CD8-positive, alpha-beta memory T cell (primary cell): ENCODE results near the gene ERCC3. TPM values are rescaled to one million over a fixed set of nuclear protein-coding genes. Genes with fewer than 3 reads are reported as not detected.

ENCODE experiments used
- CTCF ChIA-PET: fragments of 350-600 bp; sonication (Branson Sonifier 250); formaldehyde crosslinking; loops from one replicate; lab custom pipeline; 2021; ENCODE audit warnings: antibody characterized with exemption; lab: Charles Lee
- POLR2A ChIA-PET: fragments of 350-600 bp; sonication (Branson Sonifier 250); formaldehyde crosslinking; loops from one replicate; lab custom pipeline; 2021; ENCODE audit warnings: antibody characterized with exemption; lab: Charles Lee
- DNase-seq, 5 donors: peaks; one replicate each; pipeline versions ENCODE4 v3.0.0 to v3.0.0-alpha.2; 2020 to 2022; ENCODE audit warnings: mixed read lengths in 1 of 5
- H3K27ac ChIP-seq: one replicate; pipeline ENCODE4 v1.7.0; 2013; ENCODE audit warnings: low read depth, mild to moderate bottlenecking, low read length, moderate library complexity
- H3K27me3 ChIP-seq: 2 replicates; pipeline ENCODE4 v1.7.0; 2013; ENCODE audit warnings: low read length, mild to moderate bottlenecking; ENCODE audit not compliant: insufficient read depth, poor library complexity, severe bottlenecking
- H3K36me3 ChIP-seq: 2 replicates; pipeline ENCODE4 v1.7.0; 2013; ENCODE audit warnings: mild to moderate bottlenecking, low read length, moderate library complexity; ENCODE audit not compliant: insufficient read depth
- H3K4me1 ChIP-seq: 2 replicates; pipeline ENCODE4 v1.7.0; 2013; ENCODE audit warnings: mild to moderate bottlenecking, low read length, moderate library complexity; ENCODE audit not compliant: insufficient read depth
- H3K4me3 ChIP-seq: 2 replicates; pipeline ENCODE4 v1.7.0; 2013; ENCODE audit warnings: mild to moderate bottlenecking, low read length
- H3K9me3 ChIP-seq: 2 replicates; pipeline ENCODE4 v1.7.0; 2013; ENCODE audit warnings: mild to moderate bottlenecking, low read length
- H3K27ac Mint-ChIP-seq, 8 donors: one replicate each; pipeline ENCODE4 v1.8.0; 2020 to 2021; ENCODE audit warnings: mixed read lengths in 8 of 8, mild to moderate bottlenecking in 6 of 8, inconsistent platforms in 3 of 8, moderate library complexity in 3 of 8
- H3K27me3 Mint-ChIP-seq, 2 donors: one replicate each; pipeline ENCODE4 v1.8.0; 2020 to 2021; ENCODE audit warnings: mixed read lengths in 2 of 2, mild to moderate bottlenecking in 1 of 2, moderate library complexity in 1 of 2
- H3K36me3 Mint-ChIP-seq, 3 donors: one replicate each; pipeline ENCODE4 v1.8.0; 2020 to 2021; ENCODE audit warnings: mixed read lengths in 3 of 3, inconsistent platforms in 1 of 3, mild to moderate bottlenecking in 1 of 3
- H3K4me1 Mint-ChIP-seq, 3 donors: one replicate each; pipeline ENCODE4 v1.8.0; 2020 to 2021; ENCODE audit warnings: mixed read lengths in 3 of 3, inconsistent platforms in 1 of 3, mild to moderate bottlenecking in 1 of 3
- H3K4me3 Mint-ChIP-seq, 7 donors: one replicate each; pipeline ENCODE4 v1.8.0; 2020 to 2021; ENCODE audit warnings: mixed read lengths in 7 of 7, mild to moderate bottlenecking in 6 of 7, moderate library complexity in 4 of 7, inconsistent platforms in 2 of 7
- H3K9me3 Mint-ChIP-seq, 5 donors: one replicate each; pipeline ENCODE4 v1.8.0; 2020 to 2022; ENCODE audit warnings: mixed read lengths in 5 of 5, mild to moderate bottlenecking in 3 of 5, moderate library complexity in 2 of 5, inconsistent platforms in 1 of 5
- polyA plus RNA-seq: library from polyadenylated mRNA; unstranded; fragments of 300-500 nt; fragmentation: Illumina TruSeq; gene quantifications from one replicate; pipeline ENCODE4 v1.2.3, GENCODE V29; 2021
- total RNA-seq, 2 experiments: library from RNA; stranded (reverse); gene quantifications; one replicate each; pipeline ENCODE4 v1.2.3, GENCODE V29; 2021

The ERCC3 gene
- total and polyA plus RNA-seq, 3 experiments from 2014 or later: 33.4 to 58.1 (median 52.8) TPM

- H3K4me3 Mint-ChIP-seq: no peak overlapping the region
- no peak for DNase-seq
- CTCF ChIA-PET: no interaction called here
- peaks cover 46% of the 10 kb centered on the region for H3K36me3 ChIP-seq
- no peaks in the 10 kb centered on the region for H3K4me1 ChIP-seq
- no peak overlapping the region for H3K4me3 ChIP-seq
- no peak overlapping the region for H3K27ac ChIP-seq
- no peaks in the 10 kb centered on the region for H3K4me1 Mint-ChIP-seq
- POLR2A ChIA-PET: no interaction called here
- H3K27me3 Mint-ChIP-seq: no peaks in the 10 kb centered on the region
- H3K36me3 Mint-ChIP-seq: peaks cover 28 to 85% (median 30%) of the 10 kb centered on the region in 3 donors
- H3K27me3 ChIP-seq: no peaks in the 10 kb centered on the region
- peaks cover 0 to 8% (median 5%) of the 10 kb centered on the region in 5 donors for H3K9me3 Mint-ChIP-seq
- peak overlapping the region in 1 of 8 donors; percentile 30 for H3K27ac Mint-ChIP-seq
- H3K9me3 ChIP-seq: no peaks in the 10 kb centered on the region
Measured at GRCh38 chr2:127320586-127321275, 26.8 kb upstream of the ERCC3 start.

DNA sequence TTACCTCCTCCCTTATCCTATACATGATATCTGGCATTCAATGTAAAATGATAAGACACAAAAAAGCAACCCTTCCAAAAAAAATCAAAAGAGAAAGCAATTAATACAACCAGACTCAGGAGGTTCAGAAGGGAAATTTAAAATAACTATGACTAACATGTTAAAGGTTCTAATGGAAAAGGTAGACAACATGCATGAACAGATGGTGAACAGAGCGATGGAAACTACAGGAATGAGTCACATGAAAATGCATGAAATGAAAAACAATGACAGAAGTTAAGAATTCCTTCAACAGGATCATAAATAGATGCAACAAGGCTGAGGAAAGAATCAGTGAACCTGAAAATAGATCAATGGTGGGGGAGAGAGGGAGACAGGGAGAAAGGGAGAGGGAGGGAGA, 26.1 kb upstream of the ERCC3 start:
- ChIA-PET CTCF (interaction anchor here (0.6 kb wide), 1 partner anchor 24 kb away, joined by 3 read pairs; no protein-coding TSS in a partner anchor), POLR2A (no interaction called here)
- H3K36me3 ChIP-seq: peaks cover 40% of the 10 kb centered on the region
- Mint-ChIP-seq H3K27me3 (no peaks in the 10 kb centered on the region), H3K4me1 (no peaks in the 10 kb centered on the region), H3K36me3 (peaks cover 28 to 85% (median 30%) of the 10 kb centered on the region in 3 donors), H3K9me3 (peaks cover 0 to 8% (median 5%) of the 10 kb centered on the region in 5 donors), H3K4me3 (no peak overlapping the region), H3K27ac (peak overlapping the region in 3 of 8 donors; percentile 8 to 51 (median 18))
- no peak for DNase-seq
- no peaks in the 10 kb centered on the region for H3K4me1 ChIP-seq
- H3K9me3 ChIP-seq: no peaks in the 10 kb centered on the region
- H3K27ac ChIP-seq: no peak overlapping the region
- no peak overlapping the region for H3K4me3 ChIP-seq
- no peaks in the 10 kb centered on the region for H3K27me3 ChIP-seq

DNA sequence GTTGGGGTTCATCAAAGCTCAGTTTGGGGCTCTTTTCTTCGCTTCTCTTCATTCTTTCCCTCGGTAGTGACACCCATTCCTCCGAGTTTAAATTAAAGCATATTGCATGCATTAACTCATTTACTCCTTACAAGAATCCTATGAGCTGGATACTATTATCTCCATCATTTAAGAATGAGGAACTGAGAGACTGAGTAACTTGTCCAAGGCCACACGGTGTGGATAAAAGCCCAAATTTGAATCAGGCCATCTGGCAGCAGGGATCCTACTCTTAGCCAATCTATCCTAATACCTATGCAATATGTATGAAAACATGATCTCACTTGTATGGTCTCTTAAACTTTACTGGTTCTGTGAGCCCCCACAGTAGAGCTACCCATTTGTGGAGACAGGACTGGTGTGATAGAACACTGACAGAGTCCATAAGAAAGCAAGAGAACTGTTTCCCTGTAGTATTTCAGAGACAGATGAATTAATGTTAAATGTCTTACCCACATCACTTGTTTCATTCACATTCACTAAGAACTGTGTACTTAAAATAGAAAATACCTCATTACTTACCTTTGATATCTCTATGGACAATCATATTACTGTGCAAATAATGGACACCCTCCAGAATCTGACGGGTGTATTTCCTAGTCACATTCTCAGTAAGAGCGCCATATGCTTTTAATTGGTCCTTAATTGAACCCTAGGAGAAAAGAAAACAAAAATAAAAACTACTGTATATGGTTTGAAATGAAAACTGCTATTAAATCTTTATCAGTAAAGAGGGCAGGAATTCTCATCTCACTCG, 20.4 kb upstream of the ERCC3 start:
- CTCF ChIA-PET: no interaction called here

GRCh38 chr2:127313406-127313805, 19.5 kb upstream of the ERCC3 start:
- Mint-ChIP-seq H3K4me3 (no peak overlapping the region), H3K4me1 (no peaks in the 10 kb centered on the region), H3K27me3 (no peaks in the 10 kb centered on the region), H3K36me3 (peaks cover 4 to 89% (median 32%) of the 10 kb centered on the region in 3 donors), H3K9me3 (no peaks in the 10 kb centered on the region), H3K27ac (no peak overlapping the region)
- Histone ChIP-seq H3K9me3 (no peaks in the 10 kb centered on the region), H3K4me1 (no peaks in the 10 kb centered on the region), H3K27me3 (no peaks in the 10 kb centered on the region), H3K27ac (no peak overlapping the region), H3K36me3 (peaks cover 32% of the 10 kb centered on the region), H3K4me3 (no peak overlapping the region)
- DNase-seq: no peak
- ChIA-PET CTCF (no interaction called here), POLR2A (no interaction called here)

More for the DNA sequence above, 20.4 kb upstream of the ERCC3 start:
- Histone ChIP-seq H3K9me3 (no peaks in the 10 kb centered on the region), H3K36me3 (peaks cover 35% of the 10 kb centered on the region), H3K27me3 (no peaks in the 10 kb centered on the region), H3K4me1 (no peaks in the 10 kb centered on the region), H3K4me3 (no peak overlapping the region), H3K27ac (no peak overlapping the region)
- Mint-ChIP-seq H3K27me3 (no peaks in the 10 kb centered on the region), H3K27ac (no peak overlapping the region), H3K9me3 (no peaks in the 10 kb centered on the region), H3K36me3 (peaks cover 9 to 90% (median 31%) of the 10 kb centered on the region in 3 donors), H3K4me3 (no peak overlapping the region), H3K4me1 (no peaks in the 10 kb centered on the region)
- POLR2A ChIA-PET: no interaction called here
- no peak for DNase-seq

DNA sequence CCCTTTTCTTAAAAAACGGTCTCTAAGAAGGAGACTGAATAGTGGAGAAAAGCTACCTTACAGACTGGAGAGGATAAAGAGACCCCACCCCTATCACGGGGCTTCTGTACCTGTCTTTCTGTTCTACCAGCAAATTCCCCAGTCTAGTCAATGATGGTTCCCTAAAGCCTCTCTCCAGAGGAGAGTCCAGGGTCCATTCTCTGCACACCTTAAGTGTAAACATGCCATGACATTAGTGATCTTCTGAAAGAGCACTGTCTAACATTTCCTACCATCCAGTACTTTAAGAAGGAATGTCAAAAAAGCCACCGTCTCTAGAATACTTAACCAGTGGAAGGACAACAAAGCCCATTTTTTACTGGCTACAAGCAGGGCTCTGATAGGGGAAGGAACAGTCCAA, 17.0 kb upstream of the ERCC3 start:
- Histone ChIP-seq H3K4me3 (no peak overlapping the region), H3K27ac (no peak overlapping the region), H3K4me1 (no peaks in the 10 kb centered on the region), H3K9me3 (no peaks in the 10 kb centered on the region), H3K27me3 (no peaks in the 10 kb centered on the region), H3K36me3 (peaks cover 34% of the 10 kb centered on the region)
- H3K27me3 Mint-ChIP-seq: no peaks in the 10 kb centered on the region
- CTCF ChIA-PET: no interaction called here
- H3K36me3 Mint-ChIP-seq: peaks cover 4 to 85% (median 27%) of the 10 kb centered on the region in 3 donors
- no peaks in the 10 kb centered on the region for H3K4me1 Mint-ChIP-seq
- H3K9me3 Mint-ChIP-seq: no peaks in the 10 kb centered on the region
- DNase-seq: no peak
- H3K27ac Mint-ChIP-seq: peak overlapping the region in 1 of 8 donors; percentile 7
- H3K4me3 Mint-ChIP-seq: no peak overlapping the region
- POLR2A ChIA-PET: no interaction called here

DNA sequence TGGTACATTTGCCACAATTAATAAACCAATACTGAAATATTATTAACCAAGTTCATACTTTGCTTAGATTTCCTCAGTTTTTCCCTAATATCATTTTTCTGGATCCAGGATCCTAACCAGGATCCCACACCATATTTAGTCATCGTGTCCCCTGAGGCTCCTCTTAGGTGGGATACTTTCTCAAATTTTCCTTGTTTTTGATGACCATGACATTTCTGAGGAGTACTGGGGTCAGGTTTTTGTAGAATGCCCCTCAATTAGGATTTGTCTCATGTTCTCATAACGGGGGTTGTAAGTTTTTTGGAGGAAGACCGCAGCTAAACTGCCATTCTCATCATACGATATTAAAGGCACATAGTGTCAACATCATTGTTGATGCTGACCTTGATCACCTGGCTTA, 15.5 kb upstream of the ERCC3 start:
- H3K36me3 ChIP-seq: peaks cover 31% of the 10 kb centered on the region
- H3K9me3 ChIP-seq: no peaks in the 10 kb centered on the region
- no peak overlapping the region for H3K27ac ChIP-seq
- no peaks in the 10 kb centered on the region for H3K4me1 Mint-ChIP-seq
- ChIA-PET POLR2A (no interaction called here), CTCF (interaction anchor here (1.4 kb wide), 1 partner anchor 106 kb away, joined by 4 read pairs; no protein-coding TSS in a partner anchor)
- no peak overlapping the region for H3K27ac Mint-ChIP-seq
- DNase-seq: no peak
- H3K9me3 Mint-ChIP-seq: no peaks in the 10 kb centered on the region
- H3K4me3 Mint-ChIP-seq: no peak overlapping the region
- H3K4me1 ChIP-seq: no peaks in the 10 kb centered on the region
- H3K27me3 Mint-ChIP-seq: no peaks in the 10 kb centered on the region
- H3K27me3 ChIP-seq: no peaks in the 10 kb centered on the region
- H3K36me3 Mint-ChIP-seq: peaks cover 4 to 75% (median 22%) of the 10 kb centered on the region in 3 donors
- H3K4me3 ChIP-seq: no peak overlapping the region

GRCh38 chr2:127308586-127309138, 14.7 kb upstream of the ERCC3 start:
- Histone ChIP-seq H3K4me3 (no peak overlapping the region), H3K27me3 (no peaks in the 10 kb centered on the region), H3K27ac (no peak overlapping the region), H3K9me3 (no peaks in the 10 kb centered on the region), H3K36me3 (peaks cover 22% of the 10 kb centered on the region), H3K4me1 (no peaks in the 10 kb centered on the region)
- CTCF ChIA-PET: interaction anchor here (1.4 kb wide), 1 partner anchor 107 kb away, joined by 4 read pairs; no protein-coding TSS in a partner anchor
- no peak for DNase-seq
- Mint-ChIP-seq H3K27me3 (no peaks in the 10 kb centered on the region), H3K9me3 (no peaks in the 10 kb centered on the region), H3K4me3 (no peak overlapping the region), H3K27ac (no peak overlapping the region), H3K4me1 (no peaks in the 10 kb centered on the region), H3K36me3 (peaks cover 4 to 69% (median 19%) of the 10 kb centered on the region in 3 donors)
- POLR2A ChIA-PET: no interaction called here
